ENCODE measurements around the gene GATA2. TPM values are rescaled to one million over a fixed set of nuclear protein-coding genes. Genes with fewer than 3 reads are reported as not detected.

The GATA2 gene
- total and polyA plus RNA-seq, 2 of the 8 experiments (the other 6 are each of a cell fraction or from before 2014, with no cell fraction given), result 0.03 to 0.30 TPM

DNA sequence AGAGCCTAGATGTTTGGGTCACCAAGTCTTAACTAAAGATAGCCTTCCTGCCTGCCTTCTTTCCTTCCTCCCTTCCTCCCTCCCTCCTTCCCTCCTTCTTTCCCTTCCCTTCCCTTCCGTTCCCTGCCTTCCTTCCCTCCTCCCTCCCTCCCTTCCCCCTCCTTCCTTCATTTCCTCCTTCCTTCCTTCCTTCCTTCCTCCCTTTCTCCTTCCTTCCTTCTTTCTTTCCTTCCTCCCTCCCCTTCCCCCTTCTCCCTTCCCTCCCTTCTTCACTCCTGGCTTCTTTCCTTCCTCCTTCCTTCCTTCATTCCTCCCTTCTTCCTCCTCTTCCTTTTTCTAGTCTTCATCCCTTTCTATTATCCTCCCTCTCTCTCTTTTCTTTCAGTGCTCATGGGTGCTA, 28.3 kb downstream of the GATA2 start:
- peaks cover 0 to 2% (median 0%) of the 10 kb centered on the region in 4 experiments; a peak in 2 of 7 replicates for H3K4me1 ChIP-seq (replicated peaks in 1 of 4; ENCODE audit: control insufficient read depth in 3 of 4, insufficient read depth in 4 of 4, low read length in 3 of 4)
- ChIA-PET CTCF (ENCODE audit: partially characterized antibody) (interaction anchor here (1.0 to 12.7 kb wide), 9 partner anchors 8 to 39 kb away, joined by 3 to 135 read pairs (median 11); no protein-coding TSS in a partner anchor), POLR2A (ENCODE audit: partially characterized antibody) (no interaction called here)
- no peak overlapping the region for H2AK5ac ChIP-seq (ENCODE audit: low read depth, low read length)
- H3K9ac ChIP-seq (replicated peaks in 1 of 4; ENCODE audit: extremely low read depth in 1 of 4, low read depth in 3 of 4, low read length in 3 of 4), result no peak overlapping the region
- H3K14ac ChIP-seq (ENCODE audit: insufficient read length), result no peak overlapping the region
- H3K4me2 ChIP-seq (ENCODE audit: insufficient read depth in 1 of 2, low read depth in 2 of 2, low read length in 2 of 2), result no peak overlapping the region
- H4K5ac ChIP-seq (ENCODE audit: insufficient read length, low read depth, low read length), result no peak overlapping the region
- no peak overlapping the region for H3K23ac ChIP-seq (ENCODE audit: insufficient read length)
- no peaks in the 10 kb centered on the region for H3K79me2 ChIP-seq (ENCODE audit: control insufficient read depth in 1 of 2, insufficient read depth in 2 of 2, low read length in 2 of 2)
- no peak overlapping the region for H2BK5ac ChIP-seq (ENCODE audit: low read depth, low read length)
- H2BK20ac ChIP-seq (ENCODE audit: low read length), result no peak overlapping the region
- no peak overlapping the region for H4K8ac ChIP-seq (ENCODE audit: extremely low read depth, insufficient read depth, low read length)
- H4K20me1 ChIP-seq (replicated peaks in 1 of 2; ENCODE audit: control insufficient read depth in 1 of 2, insufficient read depth in 2 of 2, low read length in 2 of 2), result peaks cover 0 to 4% of the 10 kb centered on the region in 2 experiments
- no peaks in the 10 kb centered on the region for H3K9me3 ChIP-seq (ENCODE audit: insufficient read depth in 2 of 2, low read depth in 1 of 2, low read length in 1 of 2)
- no peak overlapping the region for H3K56ac ChIP-seq (replicated peaks; ENCODE audit: insufficient read length, low read depth, low read length)
- TF ChIP-seq SP1 (IDR thresholded peaks at IDR 0.05; ENCODE audit: low read depth, low read length) (no peak), SIRT6 (IDR thresholded peaks at IDR 0.05; ENCODE audit: low read length) (no peak), RBBP5 (IDR thresholded peaks at IDR 0.05; ENCODE audit: borderline replicate concordance, low read depth, low read length) (no peak), KDM5A (IDR thresholded peaks at IDR 0.05; ENCODE audit: low read length) (no peak), SIX5 (IDR thresholded peaks at IDR 0.05; ENCODE audit: low read depth, low read length) (no peak), CBX5 (IDR thresholded peaks at IDR 0.05; ENCODE audit: low read depth, low read length) (no peak)
- TF ChIP-seq, protein P1, sequence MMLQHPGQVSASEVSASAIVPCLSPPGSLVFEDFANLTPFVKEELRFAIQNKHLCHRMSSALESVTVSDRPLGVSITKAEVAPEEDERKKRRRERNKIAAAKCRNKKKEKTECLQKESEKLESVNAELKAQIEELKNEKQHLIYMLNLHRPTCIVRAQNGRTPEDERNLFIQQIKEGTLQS (IDR thresholded peaks at IDR 0.05; ENCODE audit: insufficient read depth, low read depth, low read length), result no peak
- H4K91ac ChIP-seq (replicated peaks; ENCODE audit: insufficient read length, low read length), result no peak overlapping the region
- H2BK12ac ChIP-seq (ENCODE audit: low read depth, low read length), result no peak overlapping the region; the same call in 1 of the 2 replicates
- H3K4me3 ChIP-seq (ENCODE audit: extremely low read depth in 1 of 4, insufficient read depth in 2 of 4, low read depth in 3 of 4, low read length in 4 of 4), result no peak overlapping the region
- no peak overlapping the region for H3K27ac ChIP-seq (ENCODE audit: low read depth, low read length)
- H3K27me3 ChIP-seq (replicated peaks in 1 of 4; ENCODE audit: control insufficient read depth in 3 of 4, extremely low read depth in 1 of 4, insufficient read depth in 3 of 4, low read length in 3 of 4), result peaks cover 0 to 13% (median 12%) of the 10 kb centered on the region in 4 experiments; a peak in 3 of 7 replicates
- H3K18ac ChIP-seq (ENCODE audit: extremely low read depth, low read length), result no peak overlapping the region
- H3K36me3 ChIP-seq (ENCODE audit: control insufficient read depth in 2 of 4, insufficient read depth in 4 of 4, low read length in 3 of 4), result no peaks in the 10 kb centered on the region
- peaks cover 2% of the 10 kb centered on the region; the same call in 1 of the 2 replicates for H3K23me2 ChIP-seq (ENCODE audit: low read depth, low read length)
- no peak overlapping the region for H2BK120ac ChIP-seq (replicated peaks; ENCODE audit: low read depth, low read length)
- no peak overlapping the region for H2AFZ ChIP-seq (ENCODE audit: low read length)
- H2BK15ac ChIP-seq (ENCODE audit: low read length), result no peak overlapping the region
- no peak for DNase-seq (ENCODE audit: low read depth in 1 of 2, low spot score in 2 of 2)
- FAIRE-seq, result no peak
- WGBS, 2 experiments (ENCODE audit: extremely low coverage in 1 of 2, insufficient coverage in 1 of 2, insufficient read length in 1 of 2, insufficient replicate concordance in 2 of 2, low coverage in 1 of 2, low lambda C conversion rate in 2 of 2, missing lambda C conversion rate in 1 of 2), result 17% methylated on average over 1 of the region's 1 CpG; no CpG with 5 or more reads in 1 of the 2 experiments
- H3K79me1 ChIP-seq (ENCODE audit: low read depth, low read length), result no peaks in the 10 kb centered on the region; the same call in 1 of the 2 replicates
- H3K4ac ChIP-seq (replicated peaks; ENCODE audit: insufficient read length, low read depth, low read length), result no peak overlapping the region
